ENCODE results near the gene FAM185A. TPM values are rescaled to one million over a fixed set of nuclear protein-coding genes. Genes with fewer than 3 reads are reported as not detected.
"Not testable (repeated sequence)": the region's sequence is repeated elsewhere in the genome, so short reads cannot be mapped to it uniquely, and the experiment has no call there.

The FAM185A gene
- 10 to 100 TPM in 3 of 4 donors, 1 to 10 TPM in 1; 9.3 to 13.2 (median 11.7) TPM for polyA plus RNA-seq (ENCODE audit: insufficient read length in 4 of 4)

- peak; percentile 92 to 99 (median 94) for DNase-seq (ENCODE audit: low read depth in 4 of 4, low spot score in 2 of 4)
These were observed at the start of gene FAM185A for GRCh38 chr7:102748605-102749444. FAM185A (plus strand) TSS chr7:102748999; CDS start chr7:102749208, 209 bp downstream.

DNA sequence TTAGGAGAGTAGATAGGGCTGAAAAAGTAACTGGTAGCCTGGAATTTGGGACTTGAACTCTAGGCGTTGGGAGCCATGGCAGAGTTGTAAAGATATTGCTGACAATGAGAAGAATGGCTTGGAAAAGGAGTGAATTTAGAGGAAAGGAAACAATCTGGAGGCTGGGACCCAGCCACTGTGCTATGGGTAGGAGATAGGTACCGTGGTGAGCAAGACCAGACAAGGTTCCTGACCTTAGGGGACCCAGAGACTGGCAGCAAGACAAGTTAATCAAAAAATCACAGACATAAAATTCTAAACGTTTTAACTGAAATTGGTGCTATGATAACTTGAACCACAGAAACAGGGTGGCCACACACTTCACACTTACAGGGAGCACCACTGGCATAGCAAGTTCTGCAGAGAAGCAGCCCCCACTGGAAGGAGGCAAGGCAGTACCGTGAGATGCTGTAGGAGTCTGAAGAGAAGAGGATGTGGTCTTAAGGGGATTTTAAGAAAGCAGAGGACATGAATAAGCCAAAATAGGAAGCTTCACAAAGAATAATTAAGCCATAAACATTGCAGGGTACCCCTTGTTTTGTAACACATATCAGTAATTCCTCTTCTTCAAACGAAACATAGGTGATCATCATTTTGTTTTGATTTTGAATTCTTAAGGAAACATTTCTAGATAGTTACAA lies 35.6 kb upstream of the FAM185A start:
- DNase-seq (ENCODE audit: low read depth in 4 of 4, low spot score in 2 of 4), result not testable (repeated sequence)

DNA sequence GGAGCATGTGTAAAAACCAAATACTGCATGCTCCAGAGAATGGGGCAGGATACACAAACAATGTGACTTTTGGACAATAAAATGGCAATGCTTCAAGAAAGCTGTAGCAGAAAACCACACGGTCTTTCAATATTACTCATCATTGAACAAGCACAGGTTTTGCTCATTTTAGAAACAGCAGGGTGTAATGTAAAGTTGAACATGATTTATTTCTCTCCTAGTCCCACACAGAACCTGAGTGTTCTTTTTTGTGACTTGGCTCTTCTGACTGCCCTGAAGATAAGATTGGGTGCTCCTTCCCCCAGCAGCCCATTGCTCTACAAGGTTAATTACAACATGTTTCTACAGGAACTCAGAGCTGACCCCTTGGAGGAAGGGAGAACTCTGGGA lies 35.1 kb upstream of the FAM185A start:
- not testable (repeated sequence) for DNase-seq (ENCODE audit: low read depth in 4 of 4, low spot score in 2 of 4)

DNA sequence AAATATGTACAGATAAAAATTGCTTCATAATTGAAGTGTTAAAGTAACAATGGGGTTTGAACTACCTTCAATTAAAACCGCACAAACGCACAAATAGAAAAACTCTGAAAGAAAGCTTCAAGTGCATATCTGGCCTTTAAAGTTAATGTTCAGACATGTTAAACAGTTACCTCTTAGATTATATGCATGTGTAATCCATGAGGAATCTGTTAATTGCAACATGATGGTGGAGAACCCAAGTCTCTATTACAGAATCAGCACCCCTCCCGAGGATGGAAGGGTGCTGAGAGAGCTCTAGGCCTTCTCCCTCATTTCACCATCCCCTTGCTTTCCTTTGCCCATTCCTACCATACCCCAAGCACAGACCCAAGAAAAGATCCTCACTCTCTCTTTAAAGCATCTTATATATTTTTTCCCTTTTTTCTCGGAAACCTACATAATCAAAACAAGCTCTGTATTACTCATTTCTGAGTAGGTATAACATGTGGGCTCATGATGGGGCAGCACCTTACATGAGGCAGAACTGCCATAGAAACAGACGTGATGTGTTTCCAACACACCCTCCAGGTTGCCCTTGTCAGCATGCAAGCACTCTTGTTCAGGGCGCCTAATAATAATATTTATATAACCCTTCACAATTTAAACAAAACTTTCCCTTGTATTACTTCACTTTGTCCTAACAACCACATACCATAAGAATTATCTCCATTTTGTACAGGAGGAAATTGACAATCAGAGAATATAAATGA lies 33.9 kb upstream of the FAM185A start:
- DNase-seq (ENCODE audit: low read depth in 4 of 4, low spot score in 2 of 4), result not testable (repeated sequence)

- DNase-seq (ENCODE audit: low read depth in 4 of 4, low spot score in 2 of 4), result not testable (repeated sequence)
These were observed 33.1 kb upstream of the FAM185A start for GRCh38 chr7:102715718-102716117.

- not testable (repeated sequence) for DNase-seq (ENCODE audit: low read depth in 4 of 4, low spot score in 2 of 4)
These were observed 30.3 kb upstream of the FAM185A start for GRCh38 chr7:102718491-102718890.

- not testable (repeated sequence) for DNase-seq (ENCODE audit: low read depth in 4 of 4, low spot score in 2 of 4)
These were observed 22.6 kb upstream of the FAM185A start for GRCh38 chr7:102726170-102726569.

GRCh38 chr7:102729670-102730069 lies 19.1 kb upstream of the FAM185A start:
- DNase-seq (ENCODE audit: low read depth in 4 of 4, low spot score in 2 of 4), result not testable (repeated sequence)

DNA sequence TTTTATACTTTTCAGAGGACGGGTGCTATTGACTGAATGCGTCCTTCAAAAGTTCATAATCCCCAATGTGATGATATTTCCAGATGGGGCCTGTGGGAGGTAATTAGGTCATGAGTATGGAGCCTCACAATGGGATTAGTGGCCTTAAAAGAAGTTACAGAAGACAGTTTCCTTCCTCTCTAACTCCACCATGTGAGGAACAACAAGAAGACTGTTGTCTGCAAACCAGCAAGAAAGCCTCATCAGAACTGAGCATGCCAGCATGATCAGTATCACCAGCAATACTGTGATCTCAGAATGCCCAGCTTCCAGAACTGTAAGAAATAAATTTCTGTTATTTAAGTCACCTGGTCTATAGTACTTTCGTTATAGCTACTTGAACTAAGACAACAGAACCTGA lies 18.4 kb upstream of the FAM185A start:
- not testable (repeated sequence) for DNase-seq (ENCODE audit: low read depth in 4 of 4, low spot score in 2 of 4)

- not testable (repeated sequence) for DNase-seq (ENCODE audit: low read depth in 4 of 4, low spot score in 2 of 4)
These were observed 6.6 kb upstream of the FAM185A start for GRCh38 chr7:102742002-102742771.

- not testable (repeated sequence) for DNase-seq (ENCODE audit: low read depth in 4 of 4, low spot score in 2 of 4)
These were observed 4.9 kb upstream of the FAM185A start for GRCh38 chr7:102743861-102744260.

DNA sequence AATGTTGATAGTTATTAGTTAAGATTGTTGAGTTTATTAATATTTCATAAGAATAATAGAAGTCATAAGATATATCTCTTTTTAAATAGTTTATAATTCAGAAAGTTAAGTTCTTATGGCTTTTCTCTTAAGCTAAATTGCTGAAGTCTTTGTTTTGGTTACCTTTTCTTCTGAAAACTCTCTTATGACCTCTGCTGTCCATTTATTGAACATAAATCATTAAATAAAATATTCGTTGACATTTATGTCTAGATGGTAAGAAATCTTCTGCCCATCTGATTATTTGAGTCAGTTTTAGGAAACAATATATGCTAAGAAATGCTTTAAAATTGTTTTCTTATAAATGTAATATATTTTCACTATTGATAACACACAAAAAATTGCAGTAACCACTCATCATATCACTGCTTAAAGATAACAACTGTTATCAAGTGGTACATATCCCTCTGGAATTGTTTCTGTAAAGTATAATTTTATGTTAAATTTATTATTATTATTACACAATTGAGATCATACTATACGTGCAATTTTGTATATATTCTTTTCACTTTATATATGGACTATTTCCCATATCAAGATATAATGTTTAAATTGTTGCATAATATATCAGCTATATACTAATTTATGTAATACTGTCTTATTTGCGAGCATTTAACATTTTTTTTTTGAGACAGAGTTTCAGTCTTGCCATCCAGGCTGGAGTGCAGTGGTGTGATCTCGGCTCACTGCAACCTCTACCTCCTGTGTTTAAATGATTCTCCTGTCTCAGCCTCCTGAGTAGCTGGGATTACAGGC lies 3.1 kb upstream of the FAM185A start:
- DNase-seq (ENCODE audit: low read depth in 4 of 4, low spot score in 2 of 4), result not testable (repeated sequence)

DNA sequence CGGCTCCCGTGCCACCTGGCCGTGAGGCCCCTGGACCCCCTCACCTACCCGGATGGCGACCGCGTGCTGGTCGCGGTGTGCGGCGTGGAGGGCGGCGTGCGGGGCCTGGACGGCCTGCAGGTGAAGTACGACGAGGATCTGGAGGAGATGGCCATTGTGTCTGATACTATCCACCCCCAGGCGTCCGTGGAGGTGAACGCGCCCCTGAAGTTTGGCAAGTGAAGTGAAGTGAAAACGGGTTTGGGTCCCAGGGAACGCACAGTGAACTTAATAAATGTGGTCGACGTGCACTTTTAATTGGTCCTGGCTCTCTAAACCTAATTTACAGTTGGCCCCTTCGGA lies 617 bp downstream of the FAM185A start:
- not testable (repeated sequence) for DNase-seq (ENCODE audit: low read depth in 4 of 4, low spot score in 2 of 4)

- DNase-seq (ENCODE audit: low read depth in 4 of 4, low spot score in 2 of 4), result not testable (repeated sequence)
These were observed 9.4 kb downstream of the FAM185A start for GRCh38 chr7:102758227-102758626.

- DNase-seq (ENCODE audit: low read depth in 4 of 4, low spot score in 2 of 4), result not testable (repeated sequence)
These were observed 11.1 kb downstream of the FAM185A start for GRCh38 chr7:102759934-102760333.

DNA sequence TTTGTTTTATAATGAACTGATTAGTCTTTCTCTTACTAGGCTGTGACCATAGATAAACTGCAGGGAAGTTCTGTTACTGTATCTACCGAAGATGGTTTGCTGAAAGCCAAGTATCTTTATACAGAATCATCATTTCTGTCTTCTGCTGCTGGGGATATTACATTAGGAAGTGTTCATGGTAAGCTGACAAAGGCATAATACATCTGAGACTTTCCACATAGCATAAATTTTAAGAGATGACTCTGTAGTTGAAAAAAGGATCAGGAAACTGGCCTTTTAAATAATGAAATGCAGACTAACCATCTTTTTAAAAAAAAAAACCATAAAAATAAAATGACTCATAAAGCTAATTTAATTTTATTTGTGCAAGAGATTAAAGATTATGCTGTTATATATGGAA lies 12.4 kb downstream of the FAM185A start:
- DNase-seq (ENCODE audit: low read depth in 4 of 4, low spot score in 2 of 4), result not testable (repeated sequence)

- not testable (repeated sequence) for DNase-seq (ENCODE audit: low read depth in 4 of 4, low spot score in 2 of 4)
These were observed 14.6 kb downstream of the FAM185A start for GRCh38 chr7:102763295-102763905.

DNA sequence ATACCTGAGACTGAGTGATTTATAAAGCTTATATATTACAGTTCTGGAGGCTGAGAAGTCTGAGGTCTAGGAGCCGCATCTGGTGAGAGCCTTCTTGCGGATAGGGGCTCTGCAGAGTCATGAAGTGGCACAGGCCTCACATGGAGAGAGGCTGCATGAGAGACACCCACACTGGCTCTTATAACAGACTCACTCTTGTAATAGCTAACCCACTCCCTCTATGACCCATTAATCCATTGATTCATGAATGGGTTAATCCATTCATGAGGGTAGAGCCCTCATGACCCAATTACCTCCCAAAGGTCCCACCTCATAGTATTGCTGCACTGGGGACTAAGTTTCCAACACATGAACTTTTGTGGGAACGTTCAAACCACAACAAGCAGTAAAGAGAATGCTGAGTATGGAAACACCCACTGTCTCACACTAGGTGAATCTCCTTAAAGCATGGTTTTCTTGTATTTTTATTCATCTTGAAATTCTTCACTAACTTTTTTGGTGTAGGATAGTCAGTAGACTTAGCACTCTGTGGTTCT lies 20.9 kb downstream of the FAM185A start:
- DNase-seq (ENCODE audit: low read depth in 4 of 4, low spot score in 2 of 4), result not testable (repeated sequence)

- not testable (repeated sequence) for DNase-seq (ENCODE audit: low read depth in 4 of 4, low spot score in 2 of 4)
These were observed 21.7 kb downstream of the FAM185A start for GRCh38 chr7:102770467-102770866.
